ENCODE measurements around the gene CA10. TPM values are rescaled to one million over a fixed set of nuclear protein-coding genes. Genes with fewer than 3 reads are reported as not detected.

The CA10 gene
- total and polyA plus RNA-seq, 2 of the 4 experiments (the other 2 are of a cell fraction): not detected

- Histone ChIP-seq H2AK9ac (replicated peaks; ENCODE audit: low read depth, low read length, poor library complexity) (no peak overlapping the region), H2BK120ac (ENCODE audit: low read depth, low read length) (no peak overlapping the region), H3K4ac (ENCODE audit: low read depth, low read length) (no peak overlapping the region), H3K9me1 (ENCODE audit: insufficient read depth, low read length) (no peaks in the 10 kb centered on the region), H3K4me2 (ENCODE audit: low read depth, low read length) (no peak overlapping the region), H3K4me3 (ENCODE audit: insufficient read depth, low read depth, low read length) (no peak overlapping the region), H3K36me3 (ENCODE audit: control insufficient read depth, insufficient read depth, low read length) (no peaks in the 10 kb centered on the region), H3K9ac (ENCODE audit: low read depth, low read length) (no peak overlapping the region), H2BK20ac (ENCODE audit: low read depth, low read length) (no peak overlapping the region), H4K91ac (ENCODE audit: insufficient read depth, low read depth, low read length) (no peak overlapping the region), H2AFZ (replicated peaks; ENCODE audit: low read length, poor library complexity) (no peak overlapping the region), H3K18ac (ENCODE audit: low read depth, low read length) (no peak overlapping the region), H3K27ac (ENCODE audit: insufficient read depth, low read length) (no peak overlapping the region), H3K56ac (ENCODE audit: extremely low read depth, insufficient read depth, low read length) (no peak overlapping the region), H3K4me1 (ENCODE audit: control insufficient read depth, insufficient read depth, low read length) (no peaks in the 10 kb centered on the region), H2AK5ac (ENCODE audit: low read depth, low read length) (no peak overlapping the region), H3K79me1 (ENCODE audit: low read depth in 1 of 2, low read length in 2 of 2) (no peaks in the 10 kb centered on the region), H3K9me3 (ENCODE audit: control insufficient read depth, insufficient read depth, low read length) (peaks cover 11% of the 10 kb centered on the region), H4K8ac (ENCODE audit: low read depth in 2 of 2, low read length in 2 of 2) (no peak overlapping the region), H3K23ac (ENCODE audit: low read depth, low read length) (no peak overlapping the region), H4K5ac (ENCODE audit: low read depth, low read length) (no peak overlapping the region), H2BK15ac (ENCODE audit: low read depth, low read length) (no peak overlapping the region), H2BK5ac (ENCODE audit: low read depth, low read length, poor library complexity, severe bottlenecking) (no peak overlapping the region), H3K27me3 (ENCODE audit: control insufficient read depth, insufficient read depth, low read length) (no peaks in the 10 kb centered on the region), H4K20me1 (ENCODE audit: insufficient read depth, low read length) (no peaks in the 10 kb centered on the region), H3K14ac (replicated peaks; ENCODE audit: low read depth, low read length) (no peak overlapping the region)
- POLR2A ChIA-PET (ENCODE audit: unreplicated experiment): no interaction called here
- 60% methylated on average over 1 of the region's 5 CpGs; no CpG with 5 or more reads in 1 of the 2 experiments for WGBS, 2 experiments (ENCODE audit: extremely low coverage in 2 of 2, insufficient read length in 1 of 2)
- intact Hi-C loops (cut with micrococcal nuclease): no loop called here
- BruUV-seq (replicated peaks): no TSS peak
- CTCF ChIA-PET: no interaction called here
- ATAC-seq (ENCODE audit: low read depth) (no peak), DNase-seq (no peak)
- dilution Hi-C loops (cut with HindIII; ENCODE audit: low sequenced_read_pairs, unreplicated experiment): no loop called here
- in situ Hi-C loops (cut with MboI; ENCODE audit: low sequenced_read_pairs): no loop called here
- TF ChIP-seq SMC3 (IDR thresholded peaks at IDR 0.05; ENCODE audit: low read depth, low read length) (no peak), MXI1 (IDR thresholded peaks at IDR 0.05; ENCODE audit: borderline replicate concordance, low read depth, low read length) (no peak), NFE2L2 (IDR thresholded peaks at IDR 0.05; ENCODE audit: low read depth, low read length) (no peak), CTCF (conservative IDR thresholded peaks at IDR 0.05; ENCODE audit: low read depth, low read length) (no peak), USF2 (IDR thresholded peaks at IDR 0.05; ENCODE audit: low read depth, low read length) (no peak), FOS (IDR thresholded peaks at IDR 0.05; ENCODE audit: low read depth, low read length) (no peak), MAFK (IDR thresholded peaks at IDR 0.05; ENCODE audit: low read depth, low read length) (no peak), MAZ (IDR thresholded peaks at IDR 0.05; ENCODE audit: borderline replicate concordance, low read depth, low read length) (no peak), POLR2A (IDR thresholded peaks at IDR 0.05; ENCODE audit: low read depth, low read length) (no peak), CEBPB (IDR thresholded peaks at IDR 0.05; ENCODE audit: low read depth, low read length) (no peak), RCOR1 (IDR thresholded peaks at IDR 0.05; ENCODE audit: insufficient replicate concordance, low read length) (no peak), BHLHE40 (IDR thresholded peaks at IDR 0.05; ENCODE audit: low read depth, low read length) (no peak), ELK1 (IDR thresholded peaks at IDR 0.05; ENCODE audit: borderline replicate concordance, low read depth, low read length) (no peak)
Observed at GRCh38 chr17:51682115-51682514, 476.4 kb downstream of the CA10 start.
